B cell (primary cell): Measurements from ENCODE around the gene IL1R1.

ENCODE experiments used
- CTCF ChIP-seq: fragments of 200-600 bp; IDR thresholded peaks from one replicate; pipeline ENCODE4 v1.8.0; 2022; ENCODE audit warnings: antibody characterized with exemption, mild to moderate bottlenecking
- EZH2 ChIP-seq: IDR thresholded peaks from 2 replicates; pipeline ENCODE4 v1.6.1; 2012; ENCODE audit warnings: borderline replicate concordance, low read depth, mild to moderate bottlenecking, moderate library complexity, low read length; ENCODE audit not compliant: insufficient read depth, poor library complexity, severe bottlenecking

- TF ChIP-seq CTCF (no peak), EZH2 (no peak)
Measured at GRCh38 chr2:102177814-102178478, 35.4 kb downstream of the IL1R1 start.
